Esophagus muscularis mucosa (tissue), 4 donors: ENCODE measurements around the gene CUBN.

Experiments
- EP300 ChIP-seq: sonication (generic); formaldehyde crosslinking; IDR thresholded peaks from one replicate; pipeline ENCODE4 v1.6.1; 2017; ENCODE audit warnings: antibody characterized with exemption
- POLR2A ChIP-seq: fragments of 450-650 bp; IDR thresholded peaks from one replicate; pipeline ENCODE4 v1.6.1; 2017; ENCODE audit warnings: antibody characterized with exemption, moderate library complexity, mild to moderate bottlenecking, low read depth
- POLR2AphosphoS5 ChIP-seq, 2 donors: sonication (generic); formaldehyde crosslinking; IDR thresholded peaks; one replicate each; pipeline ENCODE4 v1.6.1; 2017; ENCODE audit warnings: antibody characterized with exemption in 2 of 2
- TF ChIP-seq, protein P1 (sequence below), 3 experiments: fragments of 200-600 bp in 2 of 3; fragments of 450-650 bp in 1 of 3; sonication (generic) in 2 of 3; IDR thresholded peaks; one replicate each; pipeline ENCODE4 v1.5.1; 2017 to 2019; ENCODE audit warnings: antibody characterized with exemption in 3 of 3, mild to moderate bottlenecking in 2 of 3, moderate library complexity in 1 of 3

DNA sequence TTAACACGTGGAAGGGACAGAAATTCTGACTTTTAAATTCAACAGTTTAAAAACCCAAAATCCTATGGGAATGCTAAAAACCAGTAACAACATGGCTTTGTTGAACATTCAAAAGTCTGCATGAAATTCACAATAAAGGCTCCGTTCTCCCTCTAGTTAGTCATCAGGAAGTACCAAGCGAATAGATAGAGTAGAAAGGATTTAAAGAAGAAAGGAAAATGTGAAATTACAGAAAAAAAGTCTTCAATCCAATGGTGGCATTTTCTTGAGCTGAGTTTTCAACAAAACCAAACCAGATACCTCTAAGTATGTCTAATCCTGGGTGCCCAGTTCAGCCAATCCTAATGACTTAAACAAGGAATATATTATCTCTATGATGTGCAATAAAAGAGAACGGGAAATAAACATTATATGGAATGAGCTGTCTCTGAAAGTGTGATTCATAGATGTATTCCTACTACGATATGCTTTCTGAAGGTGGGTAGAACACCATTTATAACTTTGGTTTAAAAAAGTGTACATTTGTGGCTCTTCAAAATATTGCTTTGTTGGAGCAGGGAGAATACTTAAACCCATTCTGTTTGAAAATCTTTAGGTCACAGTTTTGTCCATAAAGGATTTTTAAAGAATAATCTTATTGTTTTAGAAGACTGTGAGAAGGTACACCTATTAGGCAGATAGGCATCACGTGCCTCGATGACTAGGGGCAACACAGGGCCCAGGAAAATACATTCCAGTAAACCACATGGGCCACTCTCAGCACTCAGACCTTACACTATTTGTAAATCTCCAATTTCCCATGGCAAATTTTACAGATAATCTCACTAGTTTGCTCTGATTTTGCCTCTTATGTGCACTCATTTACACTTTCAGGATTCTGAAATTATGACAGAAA, 87.7 kb downstream of the CUBN start:
- TF ChIP-seq POLR2AphosphoS5 (IDR thresholded peaks at IDR 0.05) (no peak), POLR2A (no peak), EP300 (no peak)
- TF ChIP-seq, protein P1, sequence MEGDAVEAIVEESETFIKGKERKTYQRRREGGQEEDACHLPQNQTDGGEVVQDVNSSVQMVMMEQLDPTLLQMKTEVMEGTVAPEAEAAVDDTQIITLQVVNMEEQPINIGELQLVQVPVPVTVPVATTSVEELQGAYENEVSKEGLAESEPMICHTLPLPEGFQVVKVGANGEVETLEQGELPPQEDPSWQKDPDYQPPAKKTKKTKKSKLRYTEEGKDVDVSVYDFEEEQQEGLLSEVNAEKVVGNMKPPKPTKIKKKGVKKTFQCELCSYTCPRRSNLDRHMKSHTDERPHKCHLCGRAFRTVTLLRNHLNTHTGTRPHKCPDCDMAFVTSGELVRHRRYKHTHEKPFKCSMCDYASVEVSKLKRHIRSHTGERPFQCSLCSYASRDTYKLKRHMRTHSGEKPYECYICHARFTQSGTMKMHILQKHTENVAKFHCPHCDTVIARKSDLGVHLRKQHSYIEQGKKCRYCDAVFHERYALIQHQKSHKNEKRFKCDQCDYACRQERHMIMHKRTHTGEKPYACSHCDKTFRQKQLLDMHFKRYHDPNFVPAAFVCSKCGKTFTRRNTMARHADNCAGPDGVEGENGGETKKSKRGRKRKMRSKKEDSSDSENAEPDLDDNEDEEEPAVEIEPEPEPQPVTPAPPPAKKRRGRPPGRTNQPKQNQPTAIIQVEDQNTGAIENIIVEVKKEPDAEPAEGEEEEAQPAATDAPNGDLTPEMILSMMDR (IDR thresholded peaks at IDR 0.05) = no peak
